VCaP (cell line): ENCODE measurements around the gene DIPK2B.
A peak's percentile ranks its signal among the peaks of the same experiment; 100 is the strongest.

Source experiments
- H3K27ac ChIP-seq: fragments of 450-650 bp; 2 replicates; pipeline ENCODE4 v1.5.1; 2017
- TF ChIP-seq, protein P1 (sequence below): fragments of 450-650 bp; conservative IDR thresholded peaks from 2 replicates; pipeline ENCODE4 v1.5.1; 2017; ENCODE audit warnings: mild to moderate bottlenecking, moderate library complexity

DIPK2B gene

GRCh38 chrX:45191383-45191782, 9.3 kb downstream of the DIPK2B start:
- TF ChIP-seq, protein P1, sequence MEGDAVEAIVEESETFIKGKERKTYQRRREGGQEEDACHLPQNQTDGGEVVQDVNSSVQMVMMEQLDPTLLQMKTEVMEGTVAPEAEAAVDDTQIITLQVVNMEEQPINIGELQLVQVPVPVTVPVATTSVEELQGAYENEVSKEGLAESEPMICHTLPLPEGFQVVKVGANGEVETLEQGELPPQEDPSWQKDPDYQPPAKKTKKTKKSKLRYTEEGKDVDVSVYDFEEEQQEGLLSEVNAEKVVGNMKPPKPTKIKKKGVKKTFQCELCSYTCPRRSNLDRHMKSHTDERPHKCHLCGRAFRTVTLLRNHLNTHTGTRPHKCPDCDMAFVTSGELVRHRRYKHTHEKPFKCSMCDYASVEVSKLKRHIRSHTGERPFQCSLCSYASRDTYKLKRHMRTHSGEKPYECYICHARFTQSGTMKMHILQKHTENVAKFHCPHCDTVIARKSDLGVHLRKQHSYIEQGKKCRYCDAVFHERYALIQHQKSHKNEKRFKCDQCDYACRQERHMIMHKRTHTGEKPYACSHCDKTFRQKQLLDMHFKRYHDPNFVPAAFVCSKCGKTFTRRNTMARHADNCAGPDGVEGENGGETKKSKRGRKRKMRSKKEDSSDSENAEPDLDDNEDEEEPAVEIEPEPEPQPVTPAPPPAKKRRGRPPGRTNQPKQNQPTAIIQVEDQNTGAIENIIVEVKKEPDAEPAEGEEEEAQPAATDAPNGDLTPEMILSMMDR: no peak
- no peak overlapping the region for H3K27ac ChIP-seq

- TF ChIP-seq, protein P1: no peak
- peak overlapping the region; percentile 74 for H3K27ac ChIP-seq
These were observed 12.9 kb downstream of the DIPK2B start for GRCh38 chrX:45187731-45188130.

DNA sequence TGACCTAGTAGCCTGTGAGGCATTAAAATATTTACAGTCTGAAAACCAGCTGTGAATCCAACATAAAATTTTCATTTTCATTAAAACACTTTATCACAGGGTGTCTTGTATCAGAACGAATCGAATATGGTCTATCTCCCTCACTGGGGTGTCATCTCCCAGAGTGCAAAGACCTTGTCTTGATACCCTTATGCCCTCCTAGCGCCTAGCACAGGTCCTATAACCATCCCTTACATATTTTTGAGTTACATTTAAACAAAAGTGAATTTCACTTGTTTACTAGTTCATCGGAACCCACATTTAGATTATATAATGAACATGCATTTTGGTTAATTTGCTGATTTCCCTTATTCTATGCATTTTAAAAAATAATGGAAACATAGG, 14.0 kb downstream of the DIPK2B start:
- TF ChIP-seq, protein P1: no peak

GRCh38 chrX:45184211-45184610, 16.5 kb downstream of the DIPK2B start:
- H3K27ac ChIP-seq: no peak overlapping the region
- TF ChIP-seq, protein P1: no peak

More for the DNA sequence above, 14.0 kb downstream of the DIPK2B start:
- H3K27ac ChIP-seq: peak overlapping the region; percentile 74

DNA sequence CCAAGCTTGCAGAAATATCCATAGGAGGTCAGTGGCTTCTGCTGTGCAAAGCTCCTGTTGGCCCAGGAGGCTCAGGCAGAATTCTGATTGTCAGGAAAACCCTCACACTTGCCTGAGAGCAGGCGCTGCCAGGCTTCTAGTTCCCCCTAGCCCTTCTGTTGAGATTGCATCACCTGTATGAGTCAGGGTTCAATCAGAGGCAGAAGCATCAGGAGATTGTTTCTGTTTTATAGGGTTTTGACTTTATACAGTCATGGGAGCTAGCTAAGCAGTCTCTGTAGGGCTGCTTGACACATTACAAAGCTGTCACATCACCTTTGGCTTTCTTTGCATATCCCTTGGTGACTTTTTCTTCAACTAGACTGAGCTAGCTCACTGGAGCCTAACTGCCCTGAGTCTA, 27.8 kb downstream of the DIPK2B start:
- TF ChIP-seq, protein P1: no peak
- H3K27ac ChIP-seq: no peak overlapping the region

GRCh38 chrX:45166781-45167180, 33.9 kb downstream of the DIPK2B start:
- H3K27ac ChIP-seq: no peak overlapping the region
- TF ChIP-seq, protein P1: no peak

- no peak overlapping the region for H3K27ac ChIP-seq
- TF ChIP-seq, protein P1: no peak
These were observed 35.0 kb downstream of the DIPK2B start for GRCh38 chrX:45165726-45166125.
